ENCODE data around the gene EPB41L3. TPM values are rescaled to one million over a fixed set of nuclear protein-coding genes. Genes with fewer than 3 reads are reported as not detected.

EPB41L3 gene
- total RNA-seq, 1 experiment from 2014 or later = 8.7 TPM

DNA sequence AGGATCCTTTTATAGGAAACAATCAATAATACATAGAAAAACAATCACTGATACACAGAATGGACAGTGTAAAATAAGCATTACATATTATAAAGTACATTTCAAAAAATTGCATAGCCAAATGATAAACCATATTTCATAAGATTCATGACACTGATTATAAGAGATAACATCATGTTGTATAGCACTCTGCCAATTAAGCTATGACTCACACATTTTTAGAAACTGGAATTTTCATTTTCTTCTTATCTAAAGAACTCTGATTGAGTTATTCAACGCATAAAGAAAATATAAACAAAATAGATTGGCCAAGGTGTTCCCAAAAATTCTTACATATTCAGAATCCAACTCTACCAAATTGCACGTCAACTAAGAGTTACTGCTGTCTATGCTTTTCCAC, 5.9 kb downstream of the EPB41L3 start:
- H3K36me3 Mint-ChIP-seq (ENCODE audit: insufficient read depth, unreplicated experiment) = no peaks in the 10 kb centered on the region
- intact Hi-C loops (cut with micrococcal nuclease; ENCODE audit: unreplicated experiment) = no loop called here
- no peak for DNase-seq
- CTCF ChIA-PET = no interaction called here
- H3K4me3 Mint-ChIP-seq (ENCODE audit: unreplicated experiment) = no peak overlapping the region
- H3K4me1 Mint-ChIP-seq (ENCODE audit: low read depth, unreplicated experiment) = no peaks in the 10 kb centered on the region
- no peaks in the 10 kb centered on the region for H3K9me3 Mint-ChIP-seq (ENCODE audit: unreplicated experiment)
- TF ChIP-seq, protein P1, sequence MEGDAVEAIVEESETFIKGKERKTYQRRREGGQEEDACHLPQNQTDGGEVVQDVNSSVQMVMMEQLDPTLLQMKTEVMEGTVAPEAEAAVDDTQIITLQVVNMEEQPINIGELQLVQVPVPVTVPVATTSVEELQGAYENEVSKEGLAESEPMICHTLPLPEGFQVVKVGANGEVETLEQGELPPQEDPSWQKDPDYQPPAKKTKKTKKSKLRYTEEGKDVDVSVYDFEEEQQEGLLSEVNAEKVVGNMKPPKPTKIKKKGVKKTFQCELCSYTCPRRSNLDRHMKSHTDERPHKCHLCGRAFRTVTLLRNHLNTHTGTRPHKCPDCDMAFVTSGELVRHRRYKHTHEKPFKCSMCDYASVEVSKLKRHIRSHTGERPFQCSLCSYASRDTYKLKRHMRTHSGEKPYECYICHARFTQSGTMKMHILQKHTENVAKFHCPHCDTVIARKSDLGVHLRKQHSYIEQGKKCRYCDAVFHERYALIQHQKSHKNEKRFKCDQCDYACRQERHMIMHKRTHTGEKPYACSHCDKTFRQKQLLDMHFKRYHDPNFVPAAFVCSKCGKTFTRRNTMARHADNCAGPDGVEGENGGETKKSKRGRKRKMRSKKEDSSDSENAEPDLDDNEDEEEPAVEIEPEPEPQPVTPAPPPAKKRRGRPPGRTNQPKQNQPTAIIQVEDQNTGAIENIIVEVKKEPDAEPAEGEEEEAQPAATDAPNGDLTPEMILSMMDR (IDR thresholded peaks at IDR 0.05; ENCODE audit: insufficient read depth in 1 of 2, low read depth in 1 of 2, low read length in 1 of 2, severe bottlenecking in 1 of 2, unreplicated experiment in 1 of 2) = no peak
- no peak overlapping the region for H3K27ac Mint-ChIP-seq (ENCODE audit: unreplicated experiment)
- Histone ChIP-seq H3K27me3 (replicated peaks; ENCODE audit: control insufficient read depth, insufficient read depth, low read length) (no peaks in the 10 kb centered on the region), H3K36me3 (ENCODE audit: control insufficient read depth, insufficient read depth, low read length) (no peaks in the 10 kb centered on the region), H3K4me3 (ENCODE audit: low read depth, low read length) (no peak overlapping the region), H3K9me3 (no peaks in the 10 kb centered on the region), H3K4me1 (no peaks in the 10 kb centered on the region)
- POLR2A ChIA-PET = no interaction called here
- H3K27me3 Mint-ChIP-seq (ENCODE audit: insufficient read depth, unreplicated experiment) = peaks cover 19% of the 10 kb centered on the region
- BruUV-seq (replicated peaks) = no TSS peak

DNA sequence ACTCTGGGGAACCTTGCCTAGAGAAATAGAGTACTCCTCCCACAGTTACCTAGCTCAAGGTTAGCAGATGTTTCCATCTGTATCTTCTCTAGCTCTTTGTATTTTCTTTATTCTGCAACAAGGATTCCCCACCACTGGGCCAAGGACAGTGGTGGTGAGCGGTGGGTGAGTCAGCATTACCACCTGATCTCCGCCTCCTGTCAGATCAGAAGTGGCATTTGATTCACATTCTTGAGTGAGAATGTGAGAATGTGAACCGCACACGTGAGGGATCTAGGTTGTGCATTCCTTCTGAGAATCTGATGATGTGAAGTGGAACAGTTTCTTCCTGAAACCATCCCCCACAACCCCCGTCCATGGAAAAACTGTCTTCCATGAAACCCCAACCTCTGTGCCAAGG, 9.0 kb downstream of the EPB41L3 start:
- POLR2A ChIA-PET = no interaction called here
- TF ChIP-seq, protein P1 (IDR thresholded peaks at IDR 0.05; ENCODE audit: insufficient read depth in 1 of 2, low read depth in 1 of 2, low read length in 1 of 2, severe bottlenecking in 1 of 2, unreplicated experiment in 1 of 2) = no peak
- BruUV-seq (replicated peaks) = no TSS peak

DNA sequence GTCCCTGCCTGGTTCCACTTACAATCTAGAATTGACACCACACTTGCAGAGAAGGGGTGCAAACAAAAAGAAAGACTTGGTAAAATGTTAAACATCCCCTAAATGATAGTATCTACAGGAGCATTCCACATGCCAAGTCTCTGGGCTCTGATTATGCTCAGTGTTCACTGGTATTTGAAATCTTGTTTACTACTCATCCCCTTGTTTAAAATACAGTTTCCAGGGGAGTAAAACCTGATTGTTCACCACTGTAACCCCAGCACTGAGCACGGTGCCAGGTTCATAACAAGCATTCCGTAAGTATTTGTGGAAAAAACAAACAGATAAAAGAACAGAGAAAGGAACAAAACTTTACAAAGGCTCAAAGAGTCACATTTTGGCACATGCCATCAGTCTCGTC, 11.7 kb downstream of the EPB41L3 start:
- TF ChIP-seq, protein P1 (IDR thresholded peaks at IDR 0.05; ENCODE audit: insufficient read depth in 1 of 2, low read depth in 1 of 2, low read length in 1 of 2, severe bottlenecking in 1 of 2, unreplicated experiment in 1 of 2) = no peak
- Histone ChIP-seq H3K27me3 (replicated peaks; ENCODE audit: control insufficient read depth, insufficient read depth, low read length) (no peaks in the 10 kb centered on the region), H3K4me1 (no peaks in the 10 kb centered on the region), H3K36me3 (ENCODE audit: control insufficient read depth, insufficient read depth, low read length) (no peaks in the 10 kb centered on the region), H3K4me3 (ENCODE audit: low read depth, low read length) (no peak overlapping the region), H3K9me3 (no peaks in the 10 kb centered on the region)
- Mint-ChIP-seq H3K4me3 (ENCODE audit: unreplicated experiment) (no peak overlapping the region), H3K36me3 (ENCODE audit: insufficient read depth, unreplicated experiment) (no peaks in the 10 kb centered on the region), H3K9me3 (ENCODE audit: unreplicated experiment) (no peaks in the 10 kb centered on the region), H3K27ac (ENCODE audit: unreplicated experiment) (no peak overlapping the region), H3K4me1 (ENCODE audit: low read depth, unreplicated experiment) (no peaks in the 10 kb centered on the region), H3K27me3 (ENCODE audit: insufficient read depth, unreplicated experiment) (peaks cover 6% of the 10 kb centered on the region)
- CTCF ChIA-PET = no interaction called here
- no TSS peak for BruUV-seq (replicated peaks)
- intact Hi-C loops (cut with micrococcal nuclease; ENCODE audit: unreplicated experiment) = no loop called here
- DNase-seq = no peak
- POLR2A ChIA-PET = no interaction called here

More for the DNA sequence above, 9.0 kb downstream of the EPB41L3 start:
- Histone ChIP-seq H3K9me3 (no peaks in the 10 kb centered on the region), H3K4me1 (no peaks in the 10 kb centered on the region), H3K36me3 (ENCODE audit: control insufficient read depth, insufficient read depth, low read length) (no peaks in the 10 kb centered on the region), H3K4me3 (ENCODE audit: low read depth, low read length) (no peak overlapping the region), H3K27me3 (replicated peaks; ENCODE audit: control insufficient read depth, insufficient read depth, low read length) (no peaks in the 10 kb centered on the region)
- no peaks in the 10 kb centered on the region for H3K4me1 Mint-ChIP-seq (ENCODE audit: low read depth, unreplicated experiment)
- no peak overlapping the region for H3K27ac Mint-ChIP-seq (ENCODE audit: unreplicated experiment)
- CTCF ChIA-PET = no interaction called here
- no peaks in the 10 kb centered on the region for H3K9me3 Mint-ChIP-seq (ENCODE audit: unreplicated experiment)
- DNase-seq = no peak
- peaks cover 6% of the 10 kb centered on the region for H3K27me3 Mint-ChIP-seq (ENCODE audit: insufficient read depth, unreplicated experiment)
- intact Hi-C loops (cut with micrococcal nuclease; ENCODE audit: unreplicated experiment) = no loop called here
- no peak overlapping the region for H3K4me3 Mint-ChIP-seq (ENCODE audit: unreplicated experiment)
- H3K36me3 Mint-ChIP-seq (ENCODE audit: insufficient read depth, unreplicated experiment) = no peaks in the 10 kb centered on the region

All from Caco-2 (cell line).